HG03060 (cell line): ENCODE results near the gene MAP3K2.
"Not testable (repeated sequence)": the region's sequence is repeated elsewhere in the genome, so short reads cannot be mapped to it uniquely, and the experiment has no call there.

Experiments used
- ATAC-seq: cut with Tn5 transposase; IDR thresholded peaks from one replicate; pipeline ENCODE4 v1.9.1; 2021; ENCODE audit warnings: low read depth, moderate number of reproducible peaks; ENCODE audit not compliant: unreplicated experiment

The MAP3K2 gene

DNA sequence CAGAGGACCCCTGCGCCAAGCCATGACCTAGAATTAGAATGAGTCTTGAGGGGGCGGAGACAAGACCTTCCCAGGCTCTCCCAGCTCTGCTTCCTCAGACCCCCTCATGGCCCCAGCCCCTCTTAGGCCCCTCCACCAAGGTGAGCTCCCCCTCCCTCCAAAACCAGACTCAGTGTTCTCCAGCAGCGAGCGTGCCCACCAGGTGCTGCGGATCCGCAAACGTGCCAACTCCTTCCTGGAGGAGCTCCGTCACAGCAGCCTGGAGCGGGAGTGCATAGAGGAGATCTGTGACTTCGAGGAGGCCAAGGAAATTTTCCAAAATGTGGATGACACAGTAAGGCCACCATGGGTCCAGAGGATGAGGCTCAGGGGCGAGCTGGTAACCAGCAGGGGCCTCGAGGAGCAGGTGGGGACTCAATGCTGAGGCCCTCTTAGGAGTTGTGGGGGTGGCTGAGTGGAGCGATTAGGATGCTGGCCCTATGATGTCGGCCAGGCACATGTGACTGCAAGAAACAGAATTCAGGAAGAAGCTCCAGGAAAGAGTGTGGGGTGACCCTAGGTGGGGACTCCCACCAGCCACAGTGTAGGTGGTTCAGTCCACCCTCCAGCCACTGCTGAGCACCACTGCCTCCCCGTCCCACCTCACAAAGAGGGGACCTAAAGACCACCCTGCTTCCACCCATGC is 33.5 kb upstream of the MAP3K2 start:
- ATAC-seq: no peak

DNA sequence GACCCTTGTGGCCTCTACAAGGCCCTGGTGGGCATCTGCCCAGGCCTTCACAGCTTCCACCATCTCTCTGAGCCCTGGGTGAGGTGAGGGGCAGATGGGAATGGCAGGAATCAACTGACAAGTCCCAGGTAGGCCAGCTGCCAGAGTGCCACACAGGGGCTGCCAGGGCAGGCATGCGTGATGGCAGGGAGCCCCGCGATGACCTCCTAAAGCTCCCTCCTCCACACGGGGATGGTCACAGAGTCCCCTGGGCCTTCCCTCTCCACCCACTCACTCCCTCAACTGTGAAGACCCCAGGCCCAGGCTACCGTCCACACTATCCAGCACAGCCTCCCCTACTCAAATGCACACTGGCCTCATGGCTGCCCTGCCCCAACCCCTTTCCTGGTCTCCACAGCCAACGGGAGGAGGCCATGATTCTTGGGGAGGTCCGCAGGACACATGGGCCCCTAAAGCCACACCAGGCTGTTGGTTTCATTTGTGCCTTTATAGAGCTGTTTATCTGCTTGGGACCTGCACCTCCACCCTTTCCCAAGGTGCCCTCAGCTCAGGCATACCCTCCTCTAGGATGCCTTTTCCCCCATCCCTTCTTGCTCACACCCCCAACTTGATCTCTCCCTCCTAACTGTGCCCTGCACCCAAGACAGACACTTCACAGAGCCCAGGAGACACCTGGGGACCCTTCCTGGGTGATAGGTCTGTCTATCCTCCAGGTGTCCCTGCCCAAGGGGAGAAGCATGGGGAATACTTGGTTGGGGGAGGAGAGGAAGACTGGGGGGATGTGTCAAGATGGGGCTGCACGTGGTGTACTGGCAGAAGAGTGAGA is 32.5 kb upstream of the MAP3K2 start:
- no peak for ATAC-seq

DNA sequence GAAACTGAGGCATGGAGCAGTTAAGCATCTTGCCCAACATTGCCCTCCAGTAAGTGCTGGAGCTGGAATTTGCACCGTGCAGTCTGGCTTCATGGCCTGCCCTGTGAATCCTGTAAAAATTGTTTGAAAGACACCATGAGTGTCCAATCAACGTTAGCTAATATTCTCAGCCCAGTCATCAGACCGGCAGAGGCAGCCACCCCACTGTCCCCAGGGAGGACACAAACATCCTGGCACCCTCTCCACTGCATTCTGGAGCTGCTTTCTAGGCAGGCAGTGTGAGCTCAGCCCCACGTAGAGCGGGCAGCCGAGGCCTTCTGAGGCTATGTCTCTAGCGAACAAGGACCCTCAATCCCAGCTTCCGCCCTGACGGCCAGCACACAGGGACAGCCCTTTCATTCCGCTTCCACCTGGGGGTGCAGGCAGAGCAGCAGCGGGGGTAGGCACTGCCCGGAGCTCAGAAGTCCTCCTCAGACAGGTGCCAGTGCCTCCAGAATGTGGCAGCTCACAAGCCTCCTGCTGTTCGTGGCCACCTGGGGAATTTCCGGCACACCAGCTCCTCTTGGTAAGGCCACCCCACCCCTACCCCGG is 31.8 kb upstream of the MAP3K2 start:
- no peak for ATAC-seq

DNA sequence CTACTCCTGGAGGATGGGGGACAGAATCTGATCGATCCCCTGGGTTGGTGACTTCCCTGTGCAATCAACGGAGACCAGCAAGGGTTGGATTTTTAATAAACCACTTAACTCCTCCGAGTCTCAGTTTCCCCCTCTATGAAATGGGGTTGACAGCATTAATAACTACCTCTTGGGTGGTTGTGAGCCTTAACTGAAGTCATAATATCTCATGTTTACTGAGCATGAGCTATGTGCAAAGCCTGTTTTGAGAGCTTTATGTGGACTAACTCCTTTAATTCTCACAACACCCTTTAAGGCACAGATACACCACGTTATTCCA is 31.3 kb upstream of the MAP3K2 start:
- no peak for ATAC-seq

DNA sequence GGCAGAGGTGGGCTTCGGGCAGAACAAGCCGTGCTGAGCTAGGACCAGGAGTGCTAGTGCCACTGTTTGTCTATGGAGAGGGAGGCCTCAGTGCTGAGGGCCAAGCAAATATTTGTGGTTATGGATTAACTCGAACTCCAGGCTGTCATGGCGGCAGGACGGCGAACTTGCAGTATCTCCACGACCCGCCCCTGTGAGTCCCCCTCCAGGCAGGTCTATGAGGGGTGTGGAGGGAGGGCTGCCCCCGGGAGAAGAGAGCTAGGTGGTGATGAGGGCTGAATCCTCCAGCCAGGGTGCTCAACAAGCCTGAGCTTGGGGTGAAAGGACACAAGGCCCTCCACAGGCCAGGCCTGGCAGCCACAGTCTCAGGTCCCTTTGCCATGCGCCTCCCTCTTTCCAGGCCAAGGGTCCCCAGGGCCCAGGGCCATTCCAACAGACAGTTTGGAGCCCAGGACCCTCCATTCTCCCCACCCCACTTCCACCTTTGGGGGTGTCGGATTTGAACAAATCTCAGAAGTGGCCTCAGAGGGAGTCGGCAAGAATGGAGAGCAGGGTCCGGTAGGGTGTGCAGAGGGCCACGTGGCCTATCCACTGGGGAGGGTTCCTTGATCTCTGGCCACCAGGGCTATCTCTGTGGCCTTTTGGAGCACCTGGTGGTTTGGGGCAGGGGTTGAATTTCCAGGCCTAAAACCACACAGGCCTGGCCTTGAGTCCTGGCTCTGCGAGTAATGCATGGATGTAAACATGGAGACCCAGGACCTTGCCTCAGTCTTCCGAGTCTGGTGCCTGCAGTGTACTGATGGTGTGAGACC is 30.7 kb upstream of the MAP3K2 start, which contains the start of gene PROC:
PROC (plus strand) TSS at position 128 of the 812 bp plus-strand sequence. CDS start 1,516 bp downstream, outside the sequence.
- no peak for ATAC-seq

DNA sequence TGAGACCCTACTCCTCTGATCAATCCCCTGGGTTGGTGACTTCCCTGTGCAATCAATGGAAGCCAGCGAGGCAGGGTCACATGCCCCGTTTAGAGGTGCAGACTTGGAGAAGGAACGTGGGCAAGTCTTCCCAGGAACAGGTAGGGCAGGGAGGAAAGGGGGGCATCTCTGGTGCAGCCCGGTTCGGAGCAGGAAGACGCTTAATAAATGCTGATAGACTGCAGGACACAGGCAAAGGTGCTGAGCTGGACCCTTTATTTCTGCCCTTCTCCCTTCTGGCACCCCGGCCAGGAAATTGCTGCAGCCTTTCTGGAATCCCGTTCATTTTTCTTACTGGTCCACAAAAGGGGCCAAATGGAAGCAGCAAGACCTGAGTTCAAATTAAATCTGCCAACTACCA is 29.6 kb upstream of the MAP3K2 start:
- ATAC-seq: no peak

DNA sequence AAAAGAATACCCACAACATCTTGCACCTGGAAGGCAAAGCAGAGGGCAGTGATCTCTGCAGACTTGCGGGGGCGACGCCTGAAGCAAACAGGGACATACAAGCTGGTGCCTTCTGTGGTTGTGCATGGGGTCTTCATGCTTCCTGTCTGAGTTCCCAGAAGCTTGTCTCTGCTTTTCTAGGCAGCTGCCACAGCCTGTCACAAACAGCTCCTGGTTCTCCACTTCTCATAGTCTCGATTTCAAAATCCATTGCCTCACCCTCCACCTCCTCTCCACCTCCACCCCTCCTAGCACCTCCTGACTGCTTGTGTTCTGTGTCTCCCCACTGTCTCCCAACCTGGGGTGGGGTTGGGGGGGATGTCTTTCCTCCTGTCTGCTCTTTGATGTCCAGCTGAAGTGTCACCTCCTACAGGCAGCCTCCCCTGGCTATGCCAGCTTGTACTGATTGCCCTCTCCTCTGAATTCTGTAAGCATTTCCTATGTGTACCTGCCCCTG is 28.8 kb upstream of the MAP3K2 start:
- ATAC-seq: no peak

DNA sequence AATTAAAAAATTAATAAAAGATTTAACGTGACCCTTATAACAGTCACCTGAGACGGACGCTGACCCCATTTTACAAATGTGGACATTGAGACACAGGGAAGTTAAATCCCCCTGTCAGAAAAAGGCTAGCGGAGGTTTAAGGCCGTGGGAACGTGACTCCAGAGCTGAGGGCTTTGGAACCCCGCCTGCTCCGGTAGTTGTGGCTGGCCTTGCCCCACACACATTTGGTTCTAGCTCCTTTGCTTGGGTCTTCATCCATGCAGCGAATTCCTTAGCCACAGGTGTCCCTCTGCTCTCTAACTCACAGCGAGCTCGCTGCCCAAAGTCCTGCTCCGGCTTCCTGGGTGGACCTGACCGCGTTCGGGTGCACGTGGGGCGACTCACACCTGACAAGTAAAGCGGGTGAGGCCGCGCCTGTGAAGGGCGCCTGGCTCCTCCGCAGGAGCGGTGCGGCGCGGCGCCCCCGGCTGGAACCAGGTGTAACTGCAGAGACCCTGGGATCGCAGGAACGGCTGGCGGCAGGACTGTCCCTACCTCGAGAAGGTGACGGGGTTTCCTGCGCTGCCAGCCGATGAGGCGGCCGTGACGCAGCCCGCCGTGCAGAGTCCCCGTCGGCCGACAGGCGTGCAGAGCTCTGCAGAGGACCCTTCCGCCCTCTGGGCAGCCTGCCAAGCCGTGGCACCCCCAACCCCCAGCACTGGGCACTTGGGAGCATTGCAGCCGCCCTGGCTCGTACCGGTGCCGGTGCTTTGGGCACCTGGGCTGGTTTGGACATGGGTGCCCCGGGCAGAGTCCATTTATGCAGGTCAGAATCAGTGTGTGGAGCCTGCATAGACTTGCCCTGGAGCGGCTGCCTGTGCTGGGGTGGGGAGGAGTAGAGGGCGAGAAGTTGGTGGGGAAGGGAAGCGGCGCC is 28.1 kb upstream of the MAP3K2 start:
- peak; percentile 72 for ATAC-seq

DNA sequence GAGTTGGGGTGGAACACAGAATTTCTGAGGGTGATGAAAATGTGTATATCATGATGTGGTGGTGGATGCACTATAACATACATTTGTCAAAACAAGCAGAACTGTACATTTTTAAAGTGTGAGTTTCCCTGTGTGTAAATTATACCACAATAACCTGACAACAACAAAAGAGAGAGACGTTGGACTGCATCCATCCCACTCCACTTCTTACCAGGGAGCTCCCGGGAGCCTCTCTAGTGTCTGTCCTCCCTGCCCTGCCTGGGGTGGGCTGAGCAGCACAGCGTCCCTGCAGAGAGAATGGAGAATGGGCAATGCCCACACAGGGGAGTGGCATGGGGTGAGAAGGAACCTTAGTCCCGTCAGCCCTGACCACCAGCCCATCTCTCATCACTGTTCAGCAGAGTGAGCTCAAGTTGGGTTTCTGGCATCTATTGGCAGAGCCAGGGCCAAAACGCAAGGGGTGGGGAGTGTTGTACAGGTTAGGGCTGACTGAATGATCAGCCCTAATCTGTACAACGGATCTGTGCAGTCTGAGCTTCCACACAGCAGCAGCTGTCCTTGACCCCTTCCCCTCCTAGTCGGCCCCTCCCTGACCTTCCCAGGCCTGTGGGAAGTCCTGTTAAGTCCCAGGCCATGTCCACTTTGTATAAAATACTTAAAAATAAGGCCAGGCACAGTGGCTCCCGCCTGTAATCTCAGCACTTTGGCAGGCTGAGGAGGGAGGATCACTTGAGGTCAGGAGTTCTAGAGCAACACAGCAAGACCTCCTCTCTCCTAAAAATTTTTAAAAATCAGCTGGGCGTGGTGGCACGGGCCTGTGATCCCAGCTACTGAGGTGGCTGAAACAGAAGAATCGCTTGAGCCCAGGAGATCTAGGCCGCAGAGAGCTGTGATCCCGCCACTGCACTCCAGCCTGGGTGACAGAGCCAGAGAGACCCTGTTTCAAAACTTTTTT is 27.1 kb upstream of the MAP3K2 start:
- ATAC-seq: no peak

DNA sequence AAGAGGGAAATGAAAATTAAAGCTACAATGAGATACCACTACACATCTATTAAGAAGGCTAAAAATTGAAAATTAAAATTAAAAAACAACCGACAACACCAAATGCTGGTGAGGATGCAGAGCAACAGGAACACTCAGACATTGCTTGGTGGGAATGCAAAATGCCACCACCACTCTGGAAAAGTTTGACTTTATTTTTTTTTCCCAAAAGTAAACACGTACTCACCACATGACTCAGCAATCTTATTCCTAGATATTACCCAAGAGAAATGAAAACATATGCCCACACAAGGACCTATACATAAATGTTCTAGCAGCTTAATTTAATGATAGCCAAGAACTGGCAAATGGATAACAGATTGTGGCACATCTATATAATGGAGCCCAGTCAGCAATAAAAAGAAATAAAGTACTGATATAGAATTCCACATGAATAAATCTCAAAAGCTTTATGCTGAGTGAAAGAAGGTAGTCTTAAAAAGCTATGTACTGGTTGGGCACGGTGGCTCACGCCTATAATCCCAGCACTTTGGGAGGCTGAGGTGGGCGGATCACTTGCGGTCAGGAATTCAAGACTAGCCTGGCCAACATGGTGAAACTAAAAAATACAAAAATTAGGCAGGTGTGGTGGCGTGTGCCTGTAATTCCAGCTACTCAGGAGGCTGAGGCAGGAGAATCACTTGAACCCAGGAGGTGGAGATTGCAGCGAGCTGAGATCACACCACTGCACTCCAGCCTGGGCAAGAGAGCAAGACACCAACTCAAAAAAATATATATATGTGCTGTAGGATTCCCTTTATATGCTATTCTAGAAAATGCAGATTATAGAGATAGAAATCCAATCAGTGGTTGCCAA is 26.2 kb upstream of the MAP3K2 start:
- ATAC-seq: no peak

DNA sequence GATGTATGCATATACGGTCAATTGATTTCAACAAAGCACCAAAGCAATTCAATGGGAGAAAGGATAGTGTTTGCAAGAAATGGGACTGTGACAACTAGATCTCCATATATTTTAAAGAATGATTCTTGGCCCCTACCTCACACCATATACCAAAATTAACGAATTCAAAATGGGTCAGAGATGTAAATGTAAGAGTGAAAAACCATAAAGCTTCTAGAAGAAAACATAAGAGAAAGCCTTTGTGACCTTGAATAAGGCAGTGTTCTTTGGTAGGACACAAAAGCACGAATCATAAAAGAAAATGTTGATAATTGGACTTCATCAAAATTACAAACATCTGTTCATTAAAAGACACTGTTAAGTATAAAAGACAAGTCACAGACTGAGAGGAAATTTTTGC is 25.4 kb upstream of the MAP3K2 start:
- ATAC-seq: no peak

DNA sequence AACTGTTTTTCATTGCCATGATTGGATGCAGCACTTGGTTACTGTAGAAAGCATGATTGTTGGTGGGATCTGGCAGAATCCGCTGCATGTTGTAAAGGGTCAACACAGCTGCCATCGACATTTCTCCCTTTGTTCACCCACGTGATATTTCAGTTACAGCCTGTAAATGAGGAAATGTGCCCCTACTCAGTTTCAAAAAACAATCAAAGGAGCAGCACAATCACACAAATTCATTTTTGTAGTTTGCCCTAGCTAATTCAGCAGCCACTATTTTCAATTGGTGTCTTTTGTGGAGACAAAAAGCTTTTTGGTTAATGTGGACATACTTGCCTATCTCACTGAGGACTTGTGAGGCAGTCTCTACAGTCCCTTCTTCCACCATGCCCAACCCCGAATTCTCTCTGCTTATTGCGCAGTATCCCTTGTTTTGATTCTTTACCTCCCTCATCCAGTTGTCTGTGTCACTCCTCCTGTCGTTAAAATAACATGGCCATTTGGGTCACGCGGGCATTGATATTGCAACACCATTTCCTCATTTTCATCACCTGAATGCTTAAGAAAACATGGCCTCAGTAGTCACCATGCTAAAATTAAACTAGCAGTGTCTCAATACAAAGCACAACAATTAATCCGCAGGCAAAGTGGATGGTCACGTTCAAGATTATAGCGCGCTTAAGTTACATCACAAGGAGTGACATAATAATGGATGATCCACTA is 24.0 kb upstream of the MAP3K2 start:
- ATAC-seq: no peak

DNA sequence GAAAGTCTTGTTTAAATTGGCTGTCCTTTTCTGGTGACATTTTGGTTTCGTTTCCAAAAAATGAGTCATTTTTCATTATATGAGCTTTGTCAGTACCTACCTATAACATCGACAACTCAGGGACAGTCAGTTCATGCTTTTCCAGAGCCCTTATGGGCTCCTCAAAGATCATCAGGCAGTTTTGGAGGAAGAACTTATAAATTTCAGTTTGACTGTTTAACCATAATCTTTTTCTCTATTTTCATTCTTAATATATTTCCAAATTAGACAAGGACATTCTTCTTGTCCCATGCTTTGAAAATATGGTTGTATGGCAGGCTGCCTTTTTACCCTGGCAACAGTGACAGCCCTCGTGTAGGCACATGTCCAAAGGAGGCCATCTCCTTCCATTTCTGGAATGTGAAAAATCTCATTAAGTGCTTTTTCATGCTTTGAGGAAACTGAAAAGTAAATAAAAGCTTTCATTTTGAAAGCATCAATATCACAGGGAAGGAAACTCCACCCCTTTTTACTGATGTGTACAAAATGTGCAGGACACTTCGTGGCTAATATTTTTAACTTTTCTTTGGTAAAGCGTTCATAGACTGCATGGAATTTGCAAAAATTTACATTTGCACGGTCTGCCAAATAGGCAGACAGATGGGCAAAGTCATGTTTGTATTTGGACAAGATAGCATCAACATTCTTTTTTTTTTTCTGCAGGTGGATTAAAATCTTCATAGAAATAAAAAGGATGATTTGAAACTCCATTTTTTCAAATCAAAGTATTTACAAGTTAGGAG is 23.3 kb upstream of the MAP3K2 start:
- ATAC-seq: peak; percentile 37

DNA sequence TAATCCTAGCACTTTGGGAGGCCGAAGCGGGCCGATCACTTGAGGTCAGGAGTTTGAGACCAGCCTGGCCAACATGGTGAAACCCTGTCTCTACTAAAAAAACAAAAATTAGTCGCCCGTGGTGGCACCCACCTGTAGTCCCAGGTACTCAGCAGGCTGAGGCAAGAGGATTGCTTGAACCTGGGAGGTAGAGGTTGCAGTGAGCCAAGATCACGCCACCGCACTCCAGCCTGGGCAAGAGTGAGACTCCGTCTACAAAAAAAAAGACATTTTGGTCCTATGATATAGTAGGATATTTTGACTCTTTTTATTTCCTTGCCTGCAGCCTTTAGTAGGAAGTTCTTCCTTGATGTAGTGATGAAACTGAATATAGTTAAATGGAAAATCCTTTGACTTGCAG is 21.9 kb upstream of the MAP3K2 start:
- not testable (repeated sequence) for ATAC-seq

DNA sequence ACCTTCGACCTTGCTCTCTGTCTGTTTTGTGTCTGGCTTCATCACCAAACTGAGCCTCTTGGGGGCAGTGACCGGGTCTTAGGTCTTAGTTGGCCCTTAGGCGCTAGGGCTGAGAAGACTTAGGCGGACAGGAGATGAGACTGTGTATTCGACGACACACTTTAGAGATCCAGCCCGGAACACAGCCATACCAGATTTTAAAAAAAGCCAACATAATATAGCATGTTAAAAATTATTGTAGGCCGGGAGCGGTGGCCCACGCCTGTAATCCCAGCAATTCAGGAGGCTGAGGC is 21.0 kb upstream of the MAP3K2 start:
- ATAC-seq: no peak

DNA sequence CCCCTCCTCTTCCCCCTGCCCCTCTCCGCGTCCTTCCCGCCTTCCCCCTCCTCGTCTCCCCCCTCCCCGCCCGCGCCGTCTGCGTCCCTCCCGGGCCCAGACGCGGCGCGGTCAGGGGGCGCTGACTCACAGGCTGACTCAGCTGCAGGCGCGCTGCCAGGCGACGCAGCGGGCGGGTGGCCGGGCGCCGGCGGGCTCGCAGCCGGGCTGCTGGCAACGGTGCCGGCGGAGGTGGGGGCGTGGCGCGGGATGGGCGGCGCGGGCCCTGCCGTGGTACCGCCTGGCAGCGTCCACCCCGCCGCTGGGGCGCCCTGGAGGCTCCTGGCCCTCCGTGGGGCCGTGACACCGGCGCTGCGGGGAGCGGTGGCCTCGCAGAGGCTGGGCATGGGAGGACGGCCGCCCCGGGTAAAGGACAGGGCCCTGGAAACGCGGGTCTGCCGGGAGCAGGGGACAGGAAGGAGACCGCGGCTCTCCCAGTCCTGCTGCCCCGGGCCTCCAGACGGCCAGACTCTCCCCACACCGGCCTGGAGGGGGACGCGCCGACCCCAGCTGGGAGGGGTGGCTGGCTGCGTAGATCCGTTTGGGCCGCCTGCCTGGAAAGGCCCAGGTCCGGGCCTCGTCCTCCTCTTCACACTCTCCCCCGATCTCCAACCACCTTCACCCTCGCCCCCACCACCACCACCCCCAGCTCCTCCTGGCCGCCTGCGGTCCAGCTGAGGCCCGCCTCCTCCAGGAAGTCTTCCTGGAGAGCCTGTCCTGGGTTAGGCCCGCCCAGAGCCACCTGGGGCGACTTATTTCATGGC is 20.4 kb upstream of the MAP3K2 start:
- no peak for ATAC-seq
